ENCODE data around the gene ACVR1B.
A peak's percentile ranks its signal among the peaks of the same experiment; 100 is the strongest.

ACVR1B gene

DNA sequence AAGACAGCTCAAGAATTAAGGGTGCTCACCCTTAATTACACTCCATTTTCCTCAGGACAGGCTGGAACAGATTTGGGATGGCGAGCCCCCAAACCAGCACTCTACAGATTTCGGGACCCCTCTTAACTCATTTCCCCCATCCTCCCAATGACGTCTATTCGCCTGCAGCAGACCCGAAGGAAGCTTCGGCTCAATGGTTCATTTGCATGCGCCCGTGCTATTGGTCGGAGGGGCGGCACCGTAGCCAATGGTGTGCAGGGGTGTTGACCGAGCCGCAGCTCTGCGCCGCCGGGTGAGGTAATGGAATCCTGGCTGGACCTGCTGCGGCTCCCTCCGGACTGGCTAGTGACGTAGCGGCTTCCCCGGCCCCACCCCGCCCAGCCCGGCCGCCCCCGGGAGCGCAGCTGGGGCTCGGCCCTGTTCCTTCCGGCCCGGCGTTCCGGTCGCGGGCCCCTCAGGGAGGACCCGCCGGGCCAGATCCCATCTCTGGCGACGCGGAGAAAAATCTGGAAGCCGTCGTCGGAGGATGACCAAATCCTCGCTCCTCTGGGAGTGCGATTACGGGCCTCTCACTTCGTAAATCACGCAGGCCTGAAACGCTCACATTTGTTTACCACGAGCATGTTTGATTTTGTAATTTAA is 81.4 kb downstream of the ACVR1B start (continued):
- no peak for TF ChIP-seq ZNF777 (tag by site-specific recombination; IDR thresholded peaks at IDR 0.05; ENCODE audit: borderline replicate concordance)
- peak; percentile 85 for TF ChIP-seq SP2 (tag by site-specific recombination; IDR thresholded peaks at IDR 0.05)
- TF ChIP-seq, protein P1, sequence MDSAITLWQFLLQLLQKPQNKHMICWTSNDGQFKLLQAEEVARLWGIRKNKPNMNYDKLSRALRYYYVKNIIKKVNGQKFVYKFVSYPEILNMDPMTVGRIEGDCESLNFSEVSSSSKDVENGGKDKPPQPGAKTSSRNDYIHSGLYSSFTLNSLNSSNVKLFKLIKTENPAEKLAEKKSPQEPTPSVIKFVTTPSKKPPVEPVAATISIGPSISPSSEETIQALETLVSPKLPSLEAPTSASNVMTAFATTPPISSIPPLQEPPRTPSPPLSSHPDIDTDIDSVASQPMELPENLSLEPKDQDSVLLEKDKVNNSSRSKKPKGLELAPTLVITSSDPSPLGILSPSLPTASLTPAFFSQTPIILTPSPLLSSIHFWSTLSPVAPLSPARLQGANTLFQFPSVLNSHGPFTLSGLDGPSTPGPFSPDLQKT (IDR thresholded peaks at IDR 0.05; ENCODE audit: borderline replicate concordance, low read depth, low read length) = no peak
- TF ChIP-seq, protein P2, sequence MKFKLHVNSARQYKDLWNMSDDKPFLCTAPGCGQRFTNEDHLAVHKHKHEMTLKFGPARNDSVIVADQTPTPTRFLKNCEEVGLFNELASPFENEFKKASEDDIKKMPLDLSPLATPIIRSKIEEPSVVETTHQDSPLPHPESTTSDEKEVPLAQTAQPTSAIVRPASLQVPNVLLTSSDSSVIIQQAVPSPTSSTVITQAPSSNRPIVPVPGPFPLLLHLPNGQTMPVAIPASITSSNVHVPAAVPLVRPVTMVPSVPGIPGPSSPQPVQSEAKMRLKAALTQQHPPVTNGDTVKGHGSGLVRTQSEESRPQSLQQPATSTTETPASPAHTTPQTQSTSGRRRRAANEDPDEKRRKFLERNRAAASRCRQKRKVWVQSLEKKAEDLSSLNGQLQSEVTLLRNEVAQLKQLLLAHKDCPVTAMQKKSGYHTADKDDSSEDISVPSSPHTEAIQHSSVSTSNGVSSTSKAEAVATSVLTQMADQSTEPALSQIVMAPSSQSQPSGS (tag by site-specific recombination; IDR thresholded peaks at IDR 0.05; ENCODE audit: low read depth) = peak; percentile 96
- peak; percentile 90 for TF ChIP-seq GLIS1 (tag by site-specific recombination; IDR thresholded peaks at IDR 0.05)
- no peak for TF ChIP-seq ZNF626 (tag by site-specific recombination; IDR thresholded peaks at IDR 0.05)
- no peak for TF ChIP-seq ZNF391 (tag by site-specific recombination; IDR thresholded peaks at IDR 0.05; ENCODE audit: borderline replicate concordance, low read depth)
- 0 out of 2 replicates have a peak, but pooled peaks have one; percentile 28 for TF ChIP-seq ZNF341 (tag by site-specific recombination; IDR thresholded peaks at IDR 0.05; ENCODE audit: low read depth)
- no peak for TF ChIP-seq ZNF521 (tag by site-specific recombination; IDR thresholded peaks at IDR 0.05)
- no peak for TF ChIP-seq SCRT1 (tag by site-specific recombination; IDR thresholded peaks at IDR 0.05; ENCODE audit: borderline replicate concordance)
- no peak for TF ChIP-seq FEZF1 (tag by site-specific recombination; IDR thresholded peaks at IDR 0.05)
- TF ChIP-seq ZNF530 (tag by site-specific recombination; IDR thresholded peaks at IDR 0.05; ENCODE audit: low read depth) = no peak
- no peak for TF ChIP-seq ZFP41 (tag by site-specific recombination; IDR thresholded peaks at IDR 0.05; ENCODE audit: borderline replicate concordance)
- TF ChIP-seq ZNF132 (tag by site-specific recombination; IDR thresholded peaks at IDR 0.05; ENCODE audit: borderline replicate concordance) = no peak
- TF ChIP-seq ZBTB20 (tag by site-specific recombination; IDR thresholded peaks at IDR 0.05) = peak; percentile 12; the same call in 1 of the 2 replicates
- TF ChIP-seq ZNF645 (tag by site-specific recombination; IDR thresholded peaks at IDR 0.05) = no peak
- TF ChIP-seq ZNF398 (tag by site-specific recombination; IDR thresholded peaks at IDR 0.05) = no peak
- TF ChIP-seq ZNF121 (tag by site-specific recombination; IDR thresholded peaks at IDR 0.05) = no peak
- TF ChIP-seq PRDM4 (tag by site-specific recombination; IDR thresholded peaks at IDR 0.05) = no peak
- no peak for TF ChIP-seq ZNF830 (tag by site-specific recombination; IDR thresholded peaks at IDR 0.05; ENCODE audit: low read depth)
- TF ChIP-seq ZNF510 (tag by site-specific recombination; IDR thresholded peaks at IDR 0.05; ENCODE audit: insufficient replicate concordance) = no peak
- TF ChIP-seq ZNF292 (tag by site-specific recombination; IDR thresholded peaks at IDR 0.05; ENCODE audit: borderline replicate concordance, low read depth) = no peak
- TF ChIP-seq ZNF169 (tag by site-specific recombination; IDR thresholded peaks at IDR 0.05) = no peak
- TF ChIP-seq ZNF140 (tag by site-specific recombination; IDR thresholded peaks at IDR 0.05) = no peak
- TF ChIP-seq, protein P3, sequence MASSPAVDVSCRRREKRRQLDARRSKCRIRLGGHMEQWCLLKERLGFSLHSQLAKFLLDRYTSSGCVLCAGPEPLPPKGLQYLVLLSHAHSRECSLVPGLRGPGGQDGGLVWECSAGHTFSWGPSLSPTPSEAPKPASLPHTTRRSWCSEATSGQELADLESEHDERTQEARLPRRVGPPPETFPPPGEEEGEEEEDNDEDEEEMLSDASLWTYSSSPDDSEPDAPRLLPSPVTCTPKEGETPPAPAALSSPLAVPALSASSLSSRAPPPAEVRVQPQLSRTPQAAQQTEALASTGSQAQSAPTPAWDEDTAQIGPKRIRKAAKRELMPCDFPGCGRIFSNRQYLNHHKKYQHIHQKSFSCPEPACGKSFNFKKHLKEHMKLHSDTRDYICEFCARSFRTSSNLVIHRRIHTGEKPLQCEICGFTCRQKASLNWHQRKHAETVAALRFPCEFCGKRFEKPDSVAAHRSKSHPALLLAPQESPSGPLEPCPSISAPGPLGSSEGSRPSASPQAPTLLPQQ (tag by site-specific recombination; IDR thresholded peaks at IDR 0.05) = peak; percentile 78
- TF ChIP-seq, protein P4, sequence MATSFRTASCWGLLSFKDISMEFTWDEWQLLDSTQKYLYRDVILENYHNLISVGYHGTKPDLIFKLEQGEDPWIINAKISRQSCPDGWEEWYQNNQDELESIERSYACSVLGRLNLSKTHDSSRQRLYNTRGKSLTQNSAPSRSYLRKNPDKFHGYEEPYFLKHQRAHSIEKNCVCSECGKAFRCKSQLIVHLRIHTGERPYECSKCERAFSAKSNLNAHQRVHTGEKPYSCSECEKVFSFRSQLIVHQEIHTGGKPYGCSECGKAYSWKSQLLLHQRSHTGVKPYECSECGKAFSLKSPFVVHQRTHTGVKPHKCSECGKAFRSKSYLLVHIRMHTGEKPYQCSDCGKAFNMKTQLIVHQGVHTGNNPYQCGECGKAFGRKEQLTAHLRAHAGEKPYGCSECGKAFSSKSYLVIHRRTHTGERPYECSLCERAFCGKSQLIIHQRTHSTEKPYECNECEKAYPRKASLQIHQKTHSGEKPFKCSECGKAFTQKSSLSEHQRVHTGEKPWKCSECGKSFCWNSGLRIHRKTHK (tag by site-specific recombination; IDR thresholded peaks at IDR 0.05) = no peak
- no peak for TF ChIP-seq ZNF221 (tag by site-specific recombination; IDR thresholded peaks at IDR 0.05; ENCODE audit: borderline replicate concordance)
- TF ChIP-seq REPIN1 (tag by site-specific recombination; IDR thresholded peaks at IDR 0.05; ENCODE audit: low read depth) = no peak
- TF ChIP-seq ZNF791 (tag by site-specific recombination; IDR thresholded peaks at IDR 0.05) = no peak

Measured in HEK293 (cell line).